ENCODE results near the gene NAA80. TPM values are rescaled to one million over a fixed set of nuclear protein-coding genes. Genes with fewer than 3 reads are reported as not detected.

Gene NAA80
- total and polyA plus RNA-seq, 2 of the 13 experiments (the other 11 are each of a cell fraction or from before 2014, with no cell fraction given): 3.4 to 8.7 TPM

DNA sequence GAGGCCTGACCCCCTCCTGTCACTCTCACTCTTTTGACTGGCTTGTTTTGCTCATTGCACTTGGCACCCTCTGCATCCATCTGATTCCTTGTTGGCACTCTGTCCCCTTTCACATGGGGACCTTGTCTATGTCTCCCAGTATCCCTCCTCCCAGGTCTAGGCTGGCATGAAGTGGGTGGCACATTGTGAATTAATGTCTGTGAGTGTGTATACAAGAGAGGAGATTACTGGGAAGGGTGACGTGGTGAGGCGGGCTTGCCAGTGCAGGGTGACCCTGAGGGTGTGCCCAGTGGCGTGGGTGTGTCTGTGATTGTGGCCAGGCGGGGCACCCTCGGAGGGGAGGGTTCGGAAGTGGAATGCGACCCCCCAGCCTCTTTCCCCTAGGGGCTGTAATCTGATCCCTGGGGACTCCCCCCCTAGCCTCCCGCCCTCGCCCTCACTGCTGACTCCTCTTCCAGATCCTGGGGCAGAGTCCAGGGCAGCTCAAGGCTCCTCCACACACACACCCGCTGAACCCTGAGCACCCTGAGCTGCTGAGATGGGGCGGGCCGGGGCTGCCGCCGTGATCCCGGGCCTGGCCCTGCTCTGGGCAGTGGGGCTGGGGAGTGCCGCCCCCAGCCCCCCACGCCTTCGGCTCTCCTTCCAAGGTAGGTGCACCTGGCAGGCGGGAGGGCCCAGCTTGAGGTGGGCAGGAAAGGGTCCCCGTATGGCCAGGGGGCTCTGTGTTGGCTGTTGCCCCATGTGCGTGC lies 30.3 kb downstream of the NAA80 start, which contains the start of gene SEMA3B (continued):
- TF ChIP-seq DNMT1 (CRISPR knock-in tag; IDR thresholded peaks at IDR 0.05): no peak
- TF ChIP-seq SOX13 (IDR thresholded peaks at IDR 0.05): no peak
- peak in 1 of 2 experiments; percentile 26; a peak in 1 of 4 replicates for TF ChIP-seq SOX13 (CRISPR knock-in tag; conservative IDR thresholded peaks at IDR 0.05 in 1 of 2, IDR thresholded peaks at IDR 0.05 in 1 of 2)
- TF ChIP-seq HNF4A (CRISPR knock-in tag; IDR thresholded peaks at IDR 0.05): peak; percentile 77
- TF ChIP-seq IRX3 (CRISPR knock-in tag; IDR thresholded peaks at IDR 0.05; ENCODE audit: borderline replicate concordance, low read depth): no peak
- no peak for TF ChIP-seq RARG (CRISPR knock-in tag; IDR thresholded peaks at IDR 0.05; ENCODE audit: low read depth)
- TF ChIP-seq SRSF4 (IDR thresholded peaks at IDR 0.05; ENCODE audit: low read depth, low read length, poor library complexity, severe bottlenecking): no peak
- TF ChIP-seq, protein P1, sequence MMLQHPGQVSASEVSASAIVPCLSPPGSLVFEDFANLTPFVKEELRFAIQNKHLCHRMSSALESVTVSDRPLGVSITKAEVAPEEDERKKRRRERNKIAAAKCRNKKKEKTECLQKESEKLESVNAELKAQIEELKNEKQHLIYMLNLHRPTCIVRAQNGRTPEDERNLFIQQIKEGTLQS (CRISPR knock-in tag; IDR thresholded peaks at IDR 0.05): 0 out of 2 replicates have a peak, but pooled peaks have one; percentile 25
- TF ChIP-seq NFKB2 (CRISPR knock-in tag; IDR thresholded peaks at IDR 0.05; ENCODE audit: borderline replicate concordance): no peak
- TF ChIP-seq ZFP1 (CRISPR knock-in tag; IDR thresholded peaks at IDR 0.05): no peak
- TF ChIP-seq TBP (CRISPR knock-in tag; IDR thresholded peaks at IDR 0.05): no peak
- no peak for TF ChIP-seq NFATC3 (CRISPR knock-in tag; IDR thresholded peaks at IDR 0.05)
- TF ChIP-seq EED (CRISPR knock-in tag; IDR thresholded peaks at IDR 0.05): no peak
- TF ChIP-seq, protein P2, sequence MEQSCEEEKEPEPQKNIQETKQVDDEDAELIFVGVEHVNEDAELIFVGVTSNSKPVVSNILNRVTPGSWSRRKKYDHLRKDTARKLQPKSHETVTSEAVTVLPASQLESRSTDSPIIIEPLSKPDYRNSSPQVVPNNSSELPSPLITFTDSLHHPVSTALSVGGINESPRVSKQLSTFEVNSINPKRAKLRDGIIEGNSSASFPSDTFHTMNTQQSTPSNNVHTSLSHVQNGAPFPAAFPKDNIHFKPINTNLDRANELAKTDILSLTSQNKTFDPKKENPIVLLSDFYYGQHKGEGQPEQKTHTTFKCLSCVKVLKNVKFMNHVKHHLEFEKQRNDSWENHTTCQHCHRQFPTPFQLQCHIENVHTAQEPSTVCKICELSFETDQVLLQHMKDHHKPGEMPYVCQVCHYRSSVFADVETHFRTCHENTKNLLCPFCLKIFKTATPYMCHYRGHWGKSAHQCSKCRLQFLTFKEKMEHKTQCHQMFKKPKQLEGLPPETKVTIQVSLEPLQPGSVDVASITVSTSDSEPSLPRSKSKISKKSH (CRISPR knock-in tag; IDR thresholded peaks at IDR 0.05; ENCODE audit: borderline replicate concordance): no peak
- no peak for TF ChIP-seq MTF2 (CRISPR knock-in tag; IDR thresholded peaks at IDR 0.05; ENCODE audit: borderline replicate concordance)
- TF ChIP-seq, protein P3, sequence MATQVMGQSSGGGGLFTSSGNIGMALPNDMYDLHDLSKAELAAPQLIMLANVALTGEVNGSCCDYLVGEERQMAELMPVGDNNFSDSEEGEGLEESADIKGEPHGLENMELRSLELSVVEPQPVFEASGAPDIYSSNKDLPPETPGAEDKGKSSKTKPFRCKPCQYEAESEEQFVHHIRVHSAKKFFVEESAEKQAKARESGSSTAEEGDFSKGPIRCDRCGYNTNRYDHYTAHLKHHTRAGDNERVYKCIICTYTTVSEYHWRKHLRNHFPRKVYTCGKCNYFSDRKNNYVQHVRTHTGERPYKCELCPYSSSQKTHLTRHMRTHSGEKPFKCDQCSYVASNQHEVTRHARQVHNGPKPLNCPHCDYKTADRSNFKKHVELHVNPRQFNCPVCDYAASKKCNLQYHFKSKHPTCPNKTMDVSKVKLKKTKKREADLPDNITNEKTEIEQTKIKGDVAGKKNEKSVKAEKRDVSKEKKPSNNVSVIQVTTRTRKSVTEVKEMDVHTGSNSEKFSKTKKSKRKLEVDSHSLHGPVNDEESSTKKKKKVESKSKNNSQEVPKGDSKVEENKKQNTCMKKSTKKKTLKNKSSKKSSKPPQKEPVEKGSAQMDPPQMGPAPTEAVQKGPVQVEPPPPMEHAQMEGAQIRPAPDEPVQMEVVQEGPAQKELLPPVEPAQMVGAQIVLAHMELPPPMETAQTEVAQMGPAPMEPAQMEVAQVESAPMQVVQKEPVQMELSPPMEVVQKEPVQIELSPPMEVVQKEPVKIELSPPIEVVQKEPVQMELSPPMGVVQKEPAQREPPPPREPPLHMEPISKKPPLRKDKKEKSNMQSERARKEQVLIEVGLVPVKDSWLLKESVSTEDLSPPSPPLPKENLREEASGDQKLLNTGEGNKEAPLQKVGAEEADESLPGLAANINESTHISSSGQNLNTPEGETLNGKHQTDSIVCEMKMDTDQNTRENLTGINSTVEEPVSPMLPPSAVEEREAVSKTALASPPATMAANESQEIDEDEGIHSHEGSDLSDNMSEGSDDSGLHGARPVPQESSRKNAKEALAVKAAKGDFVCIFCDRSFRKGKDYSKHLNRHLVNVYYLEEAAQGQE (IDR thresholded peaks at IDR 0.05; ENCODE audit: borderline replicate concordance in 1 of 2, low read depth in 1 of 2, low read length in 2 of 2): 0 out of 4 replicates have a peak, but pooled peaks of 1 of the 2 experiments have one; percentile 24
- TF ChIP-seq, protein P4, sequence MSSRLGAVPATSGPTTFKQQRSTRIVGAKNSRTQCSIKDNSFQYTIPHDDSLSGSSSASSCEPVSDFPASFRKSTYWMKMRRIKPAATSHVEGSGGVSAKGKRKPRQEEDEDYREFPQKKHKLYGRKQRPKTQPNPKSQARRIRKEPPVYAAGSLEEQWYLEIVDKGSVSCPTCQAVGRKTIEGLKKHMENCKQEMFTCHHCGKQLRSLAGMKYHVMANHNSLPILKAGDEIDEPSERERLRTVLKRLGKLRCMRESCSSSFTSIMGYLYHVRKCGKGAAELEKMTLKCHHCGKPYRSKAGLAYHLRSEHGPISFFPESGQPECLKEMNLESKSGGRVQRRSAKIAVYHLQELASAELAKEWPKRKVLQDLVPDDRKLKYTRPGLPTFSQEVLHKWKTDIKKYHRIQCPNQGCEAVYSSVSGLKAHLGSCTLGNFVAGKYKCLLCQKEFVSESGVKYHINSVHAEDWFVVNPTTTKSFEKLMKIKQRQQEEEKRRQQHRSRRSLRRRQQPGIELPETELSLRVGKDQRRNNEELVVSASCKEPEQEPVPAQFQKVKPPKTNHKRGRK (CRISPR knock-in tag; IDR thresholded peaks at IDR 0.05): no peak
